Measurements from ENCODE around the gene OVCH1. TPM values are rescaled to one million over a fixed set of nuclear protein-coding genes. Genes with fewer than 3 reads are reported as not detected.

The OVCH1 gene
- total RNA-seq, 1 experiment from 2014 or later: 0.04 TPM

DNA sequence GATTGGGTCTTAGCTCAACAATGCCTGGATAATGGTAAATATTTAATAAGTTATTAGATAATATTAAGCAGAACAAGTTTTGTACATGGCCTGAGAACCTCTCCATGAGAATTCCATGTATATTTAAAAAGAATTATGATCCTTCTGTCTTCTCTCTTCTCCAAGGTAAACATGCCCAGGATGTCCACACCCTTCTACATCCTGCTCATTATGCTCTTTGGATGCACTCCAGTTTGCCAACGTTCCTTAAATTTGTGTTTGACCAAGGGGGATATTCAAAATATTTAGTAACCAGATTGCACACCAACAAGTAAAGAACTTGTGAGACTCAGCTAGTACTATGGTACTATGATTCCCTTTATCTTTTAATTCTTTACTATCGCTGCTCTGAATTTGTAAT is 71.8 kb downstream of the OVCH1 start:
- ATAC-seq: no peak
- TF ChIP-seq JUN (CRISPR knock-in tag; IDR thresholded peaks at IDR 0.05) (no peak), MXD4 (CRISPR knock-in tag; IDR thresholded peaks at IDR 0.05; ENCODE audit: borderline replicate concordance) (no peak)
- TF ChIP-seq, protein P1, sequence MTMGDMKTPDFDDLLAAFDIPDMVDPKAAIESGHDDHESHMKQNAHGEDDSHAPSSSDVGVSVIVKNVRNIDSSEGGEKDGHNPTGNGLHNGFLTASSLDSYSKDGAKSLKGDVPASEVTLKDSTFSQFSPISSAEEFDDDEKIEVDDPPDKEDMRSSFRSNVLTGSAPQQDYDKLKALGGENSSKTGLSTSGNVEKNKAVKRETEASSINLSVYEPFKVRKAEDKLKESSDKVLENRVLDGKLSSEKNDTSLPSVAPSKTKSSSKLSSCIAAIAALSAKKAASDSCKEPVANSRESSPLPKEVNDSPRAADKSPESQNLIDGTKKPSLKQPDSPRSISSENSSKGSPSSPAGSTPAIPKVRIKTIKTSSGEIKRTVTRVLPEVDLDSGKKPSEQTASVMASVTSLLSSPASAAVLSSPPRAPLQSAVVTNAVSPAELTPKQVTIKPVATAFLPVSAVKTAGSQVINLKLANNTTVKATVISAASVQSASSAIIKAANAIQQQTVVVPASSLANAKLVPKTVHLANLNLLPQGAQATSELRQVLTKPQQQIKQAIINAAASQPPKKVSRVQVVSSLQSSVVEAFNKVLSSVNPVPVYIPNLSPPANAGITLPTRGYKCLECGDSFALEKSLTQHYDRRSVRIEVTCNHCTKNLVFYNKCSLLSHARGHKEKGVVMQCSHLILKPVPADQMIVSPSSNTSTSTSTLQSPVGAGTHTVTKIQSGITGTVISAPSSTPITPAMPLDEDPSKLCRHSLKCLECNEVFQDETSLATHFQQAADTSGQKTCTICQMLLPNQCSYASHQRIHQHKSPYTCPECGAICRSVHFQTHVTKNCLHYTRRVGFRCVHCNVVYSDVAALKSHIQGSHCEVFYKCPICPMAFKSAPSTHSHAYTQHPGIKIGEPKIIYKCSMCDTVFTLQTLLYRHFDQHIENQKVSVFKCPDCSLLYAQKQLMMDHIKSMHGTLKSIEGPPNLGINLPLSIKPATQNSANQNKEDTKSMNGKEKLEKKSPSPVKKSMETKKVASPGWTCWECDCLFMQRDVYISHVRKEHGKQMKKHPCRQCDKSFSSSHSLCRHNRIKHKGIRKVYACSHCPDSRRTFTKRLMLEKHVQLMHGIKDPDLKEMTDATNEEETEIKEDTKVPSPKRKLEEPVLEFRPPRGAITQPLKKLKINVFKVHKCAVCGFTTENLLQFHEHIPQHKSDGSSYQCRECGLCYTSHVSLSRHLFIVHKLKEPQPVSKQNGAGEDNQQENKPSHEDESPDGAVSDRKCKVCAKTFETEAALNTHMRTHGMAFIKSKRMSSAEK (CRISPR knock-in tag; IDR thresholded peaks at IDR 0.05; ENCODE audit: borderline replicate concordance): no peak
- TF ChIP-seq, protein P2, sequence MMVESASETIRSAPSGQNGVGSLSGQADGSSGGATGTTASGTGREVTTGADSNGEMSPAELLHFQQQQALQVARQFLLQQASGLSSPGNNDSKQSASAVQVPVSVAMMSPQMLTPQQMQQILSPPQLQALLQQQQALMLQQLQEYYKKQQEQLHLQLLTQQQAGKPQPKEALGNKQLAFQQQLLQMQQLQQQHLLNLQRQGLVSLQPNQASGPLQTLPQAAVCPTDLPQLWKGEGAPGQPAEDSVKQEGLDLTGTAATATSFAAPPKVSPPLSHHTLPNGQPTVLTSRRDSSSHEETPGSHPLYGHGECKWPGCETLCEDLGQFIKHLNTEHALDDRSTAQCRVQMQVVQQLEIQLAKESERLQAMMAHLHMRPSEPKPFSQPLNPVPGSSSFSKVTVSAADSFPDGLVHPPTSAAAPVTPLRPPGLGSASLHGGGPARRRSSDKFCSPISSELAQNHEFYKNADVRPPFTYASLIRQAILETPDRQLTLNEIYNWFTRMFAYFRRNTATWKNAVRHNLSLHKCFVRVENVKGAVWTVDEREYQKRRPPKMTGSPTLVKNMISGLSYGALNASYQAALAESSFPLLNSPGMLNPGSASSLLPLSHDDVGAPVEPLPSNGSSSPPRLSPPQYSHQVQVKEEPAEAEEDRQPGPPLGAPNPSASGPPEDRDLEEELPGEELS (CRISPR knock-in tag; IDR thresholded peaks at IDR 0.05): no peak
- H3K27me3 Mint-ChIP-seq (ENCODE audit: low read depth): peaks cover 9% of the 10 kb centered on the region
- POLR2A ChIA-PET: no interaction called here
- H3K36me3 Mint-ChIP-seq: peaks cover 18% of the 10 kb centered on the region
- no peak overlapping the region for H3K4me3 Mint-ChIP-seq
- no peak overlapping the region for H3K27ac Mint-ChIP-seq
- CTCF ChIA-PET: no interaction called here
- no peak for DNase-seq (ENCODE audit: low spot score)
- H3K9me3 Mint-ChIP-seq: peaks cover 46% of the 10 kb centered on the region
- H3K4me1 Mint-ChIP-seq: no peaks in the 10 kb centered on the region

DNA sequence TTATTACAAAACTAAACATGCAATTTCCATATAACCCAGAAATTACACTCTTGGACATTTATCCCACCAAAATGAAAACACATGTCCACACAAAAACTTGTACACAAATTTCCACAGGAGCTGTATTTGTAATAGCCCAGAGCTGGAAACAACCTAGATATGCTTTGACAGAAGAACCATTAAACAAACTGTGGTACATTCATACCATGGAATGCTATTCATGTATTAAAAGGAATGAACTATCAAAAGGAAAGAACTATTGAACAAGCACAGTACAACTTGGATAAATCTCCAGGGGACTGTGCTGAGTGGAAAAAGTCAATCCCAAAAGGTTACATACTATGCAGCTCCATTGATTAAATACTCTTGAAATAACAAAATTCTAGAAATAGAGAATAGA is 80.7 kb downstream of the OVCH1 start:
- H3K4me3 Mint-ChIP-seq: no peak overlapping the region

DNA sequence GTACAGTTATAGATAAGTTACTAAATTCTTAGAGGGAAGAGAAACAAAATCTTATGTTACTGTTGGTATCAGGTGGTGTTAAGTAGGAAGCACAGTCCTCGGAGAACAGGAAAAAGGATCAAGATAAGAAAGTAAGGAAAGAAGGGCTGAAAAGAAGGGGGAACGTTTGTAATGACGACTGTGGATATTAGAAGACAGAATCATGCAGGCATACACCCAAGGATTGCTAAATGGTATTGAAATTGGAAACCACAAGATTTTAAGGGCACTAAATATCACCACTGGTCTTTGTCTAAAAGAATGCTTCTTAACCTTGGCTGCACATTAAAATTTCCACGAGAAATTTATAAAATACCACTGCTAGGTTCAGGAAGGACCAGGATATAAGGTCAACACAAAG is 82.4 kb downstream of the OVCH1 start:
- no peak for DNase-seq (ENCODE audit: low spot score)

More for the DNA sequence above, 80.7 kb downstream of the OVCH1 start:
- Mint-ChIP-seq H3K9me3 (peaks cover 17% of the 10 kb centered on the region), H3K27me3 (ENCODE audit: low read depth) (peaks cover 4% of the 10 kb centered on the region; the same call in 1 of the 2 replicates), H3K36me3 (peaks cover 13% of the 10 kb centered on the region), H3K27ac (no peak overlapping the region), H3K4me1 (no peaks in the 10 kb centered on the region)
- ChIA-PET CTCF (interaction anchor here (1.5 kb wide), 1 partner anchor 11 kb away, joined by 3 read pairs; no protein-coding TSS in a partner anchor), POLR2A (no interaction called here)
- DNase-seq (ENCODE audit: low spot score) (no peak), ATAC-seq (no peak)
- TF ChIP-seq, protein P3, sequence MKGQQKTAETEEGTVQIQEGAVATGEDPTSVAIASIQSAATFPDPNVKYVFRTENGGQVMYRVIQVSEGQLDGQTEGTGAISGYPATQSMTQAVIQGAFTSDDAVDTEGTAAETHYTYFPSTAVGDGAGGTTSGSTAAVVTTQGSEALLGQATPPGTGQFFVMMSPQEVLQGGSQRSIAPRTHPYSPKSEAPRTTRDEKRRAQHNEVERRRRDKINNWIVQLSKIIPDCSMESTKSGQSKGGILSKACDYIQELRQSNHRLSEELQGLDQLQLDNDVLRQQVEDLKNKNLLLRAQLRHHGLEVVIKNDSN (CRISPR knock-in tag; IDR thresholded peaks at IDR 0.05): no peak
- no peak for TF ChIP-seq ZNF671 (CRISPR knock-in tag; IDR thresholded peaks at IDR 0.05)
- TF ChIP-seq ZNF219 (CRISPR knock-in tag; IDR thresholded peaks at IDR 0.05; ENCODE audit: borderline replicate concordance): no peak
- TF ChIP-seq, protein P4, sequence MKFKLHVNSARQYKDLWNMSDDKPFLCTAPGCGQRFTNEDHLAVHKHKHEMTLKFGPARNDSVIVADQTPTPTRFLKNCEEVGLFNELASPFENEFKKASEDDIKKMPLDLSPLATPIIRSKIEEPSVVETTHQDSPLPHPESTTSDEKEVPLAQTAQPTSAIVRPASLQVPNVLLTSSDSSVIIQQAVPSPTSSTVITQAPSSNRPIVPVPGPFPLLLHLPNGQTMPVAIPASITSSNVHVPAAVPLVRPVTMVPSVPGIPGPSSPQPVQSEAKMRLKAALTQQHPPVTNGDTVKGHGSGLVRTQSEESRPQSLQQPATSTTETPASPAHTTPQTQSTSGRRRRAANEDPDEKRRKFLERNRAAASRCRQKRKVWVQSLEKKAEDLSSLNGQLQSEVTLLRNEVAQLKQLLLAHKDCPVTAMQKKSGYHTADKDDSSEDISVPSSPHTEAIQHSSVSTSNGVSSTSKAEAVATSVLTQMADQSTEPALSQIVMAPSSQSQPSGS (CRISPR knock-in tag; IDR thresholded peaks at IDR 0.05; ENCODE audit: borderline replicate concordance, low read depth): no peak
- TF ChIP-seq TP53 (CRISPR knock-in tag; IDR thresholded peaks at IDR 0.05): no peak
- TF ChIP-seq PRRX2 (CRISPR knock-in tag; IDR thresholded peaks at IDR 0.05): no peak
- TF ChIP-seq, protein P5, sequence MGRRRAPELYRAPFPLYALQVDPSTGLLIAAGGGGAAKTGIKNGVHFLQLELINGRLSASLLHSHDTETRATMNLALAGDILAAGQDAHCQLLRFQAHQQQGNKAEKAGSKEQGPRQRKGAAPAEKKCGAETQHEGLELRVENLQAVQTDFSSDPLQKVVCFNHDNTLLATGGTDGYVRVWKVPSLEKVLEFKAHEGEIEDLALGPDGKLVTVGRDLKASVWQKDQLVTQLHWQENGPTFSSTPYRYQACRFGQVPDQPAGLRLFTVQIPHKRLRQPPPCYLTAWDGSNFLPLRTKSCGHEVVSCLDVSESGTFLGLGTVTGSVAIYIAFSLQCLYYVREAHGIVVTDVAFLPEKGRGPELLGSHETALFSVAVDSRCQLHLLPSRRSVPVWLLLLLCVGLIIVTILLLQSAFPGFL (CRISPR knock-in tag; IDR thresholded peaks at IDR 0.05; ENCODE audit: borderline replicate concordance): no peak
- no peak for TF ChIP-seq OVOL2 (CRISPR knock-in tag; IDR thresholded peaks at IDR 0.05; ENCODE audit: borderline replicate concordance)
- no peak for TF ChIP-seq FOXJ3 (CRISPR knock-in tag; IDR thresholded peaks at IDR 0.05; ENCODE audit: borderline replicate concordance)

More for the DNA sequence above, 82.4 kb downstream of the OVCH1 start:
- no peak overlapping the region for H3K27ac Mint-ChIP-seq
- no peak for ATAC-seq
- ChIA-PET CTCF (no interaction called here), POLR2A (no interaction called here)
- H3K4me1 Mint-ChIP-seq: no peaks in the 10 kb centered on the region
- no peak overlapping the region for H3K4me3 Mint-ChIP-seq
- H3K36me3 Mint-ChIP-seq: peaks cover 13% of the 10 kb centered on the region
- peaks cover 4% of the 10 kb centered on the region; the same call in 1 of the 2 replicates for H3K27me3 Mint-ChIP-seq (ENCODE audit: low read depth)
- no peak for TF ChIP-seq PRRX2 (CRISPR knock-in tag; IDR thresholded peaks at IDR 0.05)
- TF ChIP-seq, protein P6, sequence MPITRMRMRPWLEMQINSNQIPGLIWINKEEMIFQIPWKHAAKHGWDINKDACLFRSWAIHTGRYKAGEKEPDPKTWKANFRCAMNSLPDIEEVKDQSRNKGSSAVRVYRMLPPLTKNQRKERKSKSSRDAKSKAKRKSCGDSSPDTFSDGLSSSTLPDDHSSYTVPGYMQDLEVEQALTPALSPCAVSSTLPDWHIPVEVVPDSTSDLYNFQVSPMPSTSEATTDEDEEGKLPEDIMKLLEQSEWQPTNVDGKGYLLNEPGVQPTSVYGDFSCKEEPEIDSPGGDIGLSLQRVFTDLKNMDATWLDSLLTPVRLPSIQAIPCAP (CRISPR knock-in tag; IDR thresholded peaks at IDR 0.05): no peak
- TF ChIP-seq NR3C1 (CRISPR knock-in tag; conservative IDR thresholded peaks at IDR 0.05; ENCODE audit: low read depth): no peak
- TF ChIP-seq, protein P7, sequence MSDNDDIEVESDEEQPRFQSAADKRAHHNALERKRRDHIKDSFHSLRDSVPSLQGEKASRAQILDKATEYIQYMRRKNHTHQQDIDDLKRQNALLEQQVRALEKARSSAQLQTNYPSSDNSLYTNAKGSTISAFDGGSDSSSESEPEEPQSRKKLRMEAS (CRISPR knock-in tag; IDR thresholded peaks at IDR 0.05): no peak
- TF ChIP-seq, protein P8, sequence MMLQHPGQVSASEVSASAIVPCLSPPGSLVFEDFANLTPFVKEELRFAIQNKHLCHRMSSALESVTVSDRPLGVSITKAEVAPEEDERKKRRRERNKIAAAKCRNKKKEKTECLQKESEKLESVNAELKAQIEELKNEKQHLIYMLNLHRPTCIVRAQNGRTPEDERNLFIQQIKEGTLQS (CRISPR knock-in tag; conservative IDR thresholded peaks at IDR 0.05): no peak
- H3K9me3 Mint-ChIP-seq: peaks cover 17% of the 10 kb centered on the region
